ENCODE measurements around the gene GALNT9. TPM values are rescaled to one million over a fixed set of nuclear protein-coding genes. Genes with fewer than 3 reads are reported as not detected.

GALNT9 gene
- total RNA-seq, 1 experiment from 2014 or later: 2.6 TPM

DNA sequence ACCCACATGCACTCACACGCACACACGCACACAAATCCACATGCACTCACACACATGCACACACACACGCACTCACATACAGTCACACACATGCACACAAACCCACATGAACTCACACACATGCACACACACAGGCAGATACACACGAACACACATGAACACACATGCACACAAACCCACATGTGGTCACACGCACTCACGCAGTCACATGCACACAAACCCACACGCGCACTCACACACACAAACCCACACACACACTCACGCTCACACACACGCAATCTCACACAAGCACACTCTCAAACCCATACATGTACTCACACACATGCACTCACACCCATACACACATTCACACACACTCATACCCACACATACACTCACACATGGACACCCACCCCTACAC lies 61.5 kb downstream of the GALNT9 start:
- H3K9me3 ChIP-seq (ENCODE audit: control insufficient read depth in 1 of 2, insufficient read depth in 1 of 2, low read depth in 1 of 2, low read length in 2 of 2): no peaks in the 10 kb centered on the region
- no peaks in the 10 kb centered on the region for H3K79me2 ChIP-seq (ENCODE audit: insufficient read depth, low read length)
- no peak overlapping the region for H3K27ac ChIP-seq (ENCODE audit: low read depth, low read length)
- intact Hi-C loops (cut with micrococcal nuclease): no loop called here
- ChIA-PET RAD21 (ENCODE audit: low non-redundant PET in 1 of 2, low total read pairs in 2 of 2, uncharacterized antibody in 2 of 2, unreplicated experiment in 2 of 2) (no interaction called here), CTCF (no interaction called here), POLR2A (no interaction called here)
- H3K4me3 ChIP-seq (replicated peaks in 1 of 2; ENCODE audit: low read depth in 1 of 2, low read length in 2 of 2): no peak overlapping the region
- TF ChIP-seq EGR1 (IDR thresholded peaks at IDR 0.05; ENCODE audit: low read depth) (no peak), EZH2phosphoT487 (IDR thresholded peaks at IDR 0.05; ENCODE audit: borderline replicate concordance) (no peak), POLR2A (IDR thresholded peaks at IDR 0.05; ENCODE audit: borderline replicate concordance, extremely low read depth, insufficient read depth, insufficient read length) (no peak), YY1 (IDR thresholded peaks at IDR 0.05; ENCODE audit: extremely low read depth, insufficient replicate concordance, low read depth, low read length) (no peak), SP1 (IDR thresholded peaks at IDR 0.05; ENCODE audit: low read depth) (no peak), ZFX (IDR thresholded peaks at IDR 0.05) (no peak), FOSL1 (IDR thresholded peaks at IDR 0.05; ENCODE audit: low read depth) (no peak), CEBPB (IDR thresholded peaks at IDR 0.05; ENCODE audit: low read depth) (no peak), POLR2AphosphoS5 (IDR thresholded peaks at IDR 0.05; ENCODE audit: low read depth, low read length) (no peak), REST (IDR thresholded peaks at IDR 0.05; ENCODE audit: low read depth) (no peak)
- TF ChIP-seq, protein P1, sequence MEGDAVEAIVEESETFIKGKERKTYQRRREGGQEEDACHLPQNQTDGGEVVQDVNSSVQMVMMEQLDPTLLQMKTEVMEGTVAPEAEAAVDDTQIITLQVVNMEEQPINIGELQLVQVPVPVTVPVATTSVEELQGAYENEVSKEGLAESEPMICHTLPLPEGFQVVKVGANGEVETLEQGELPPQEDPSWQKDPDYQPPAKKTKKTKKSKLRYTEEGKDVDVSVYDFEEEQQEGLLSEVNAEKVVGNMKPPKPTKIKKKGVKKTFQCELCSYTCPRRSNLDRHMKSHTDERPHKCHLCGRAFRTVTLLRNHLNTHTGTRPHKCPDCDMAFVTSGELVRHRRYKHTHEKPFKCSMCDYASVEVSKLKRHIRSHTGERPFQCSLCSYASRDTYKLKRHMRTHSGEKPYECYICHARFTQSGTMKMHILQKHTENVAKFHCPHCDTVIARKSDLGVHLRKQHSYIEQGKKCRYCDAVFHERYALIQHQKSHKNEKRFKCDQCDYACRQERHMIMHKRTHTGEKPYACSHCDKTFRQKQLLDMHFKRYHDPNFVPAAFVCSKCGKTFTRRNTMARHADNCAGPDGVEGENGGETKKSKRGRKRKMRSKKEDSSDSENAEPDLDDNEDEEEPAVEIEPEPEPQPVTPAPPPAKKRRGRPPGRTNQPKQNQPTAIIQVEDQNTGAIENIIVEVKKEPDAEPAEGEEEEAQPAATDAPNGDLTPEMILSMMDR (IDR thresholded peaks at IDR 0.05 in 2 of 3, conservative IDR thresholded peaks at IDR 0.05 in 1 of 3; ENCODE audit: borderline replicate concordance in 1 of 3, insufficient read depth in 1 of 3, low read depth in 2 of 3, low read length in 2 of 3): no peak
- TF ChIP-seq, protein P2, sequence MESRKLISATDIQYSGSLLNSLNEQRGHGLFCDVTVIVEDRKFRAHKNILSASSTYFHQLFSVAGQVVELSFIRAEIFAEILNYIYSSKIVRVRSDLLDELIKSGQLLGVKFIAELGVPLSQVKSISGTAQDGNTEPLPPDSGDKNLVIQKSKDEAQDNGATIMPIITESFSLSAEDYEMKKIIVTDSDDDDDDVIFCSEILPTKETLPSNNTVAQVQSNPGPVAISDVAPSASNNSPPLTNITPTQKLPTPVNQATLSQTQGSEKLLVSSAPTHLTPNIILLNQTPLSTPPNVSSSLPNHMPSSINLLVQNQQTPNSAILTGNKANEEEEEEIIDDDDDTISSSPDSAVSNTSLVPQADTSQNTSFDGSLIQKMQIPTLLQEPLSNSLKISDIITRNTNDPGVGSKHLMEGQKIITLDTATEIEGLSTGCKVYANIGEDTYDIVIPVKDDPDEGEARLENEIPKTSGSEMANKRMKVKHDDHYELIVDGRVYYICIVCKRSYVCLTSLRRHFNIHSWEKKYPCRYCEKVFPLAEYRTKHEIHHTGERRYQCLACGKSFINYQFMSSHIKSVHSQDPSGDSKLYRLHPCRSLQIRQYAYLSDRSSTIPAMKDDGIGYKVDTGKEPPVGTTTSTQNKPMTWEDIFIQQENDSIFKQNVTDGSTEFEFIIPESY (IDR thresholded peaks at IDR 0.05; ENCODE audit: extremely low read depth, insufficient replicate concordance, low read length): no peak
- TF ChIP-seq, protein P3, sequence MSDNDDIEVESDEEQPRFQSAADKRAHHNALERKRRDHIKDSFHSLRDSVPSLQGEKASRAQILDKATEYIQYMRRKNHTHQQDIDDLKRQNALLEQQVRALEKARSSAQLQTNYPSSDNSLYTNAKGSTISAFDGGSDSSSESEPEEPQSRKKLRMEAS (IDR thresholded peaks at IDR 0.05): no peak
- no peaks in the 10 kb centered on the region for H3K9me2 ChIP-seq (ENCODE audit: insufficient read depth)
- H3K9ac ChIP-seq (ENCODE audit: low read length): no peak overlapping the region
- H4K20me1 ChIP-seq (ENCODE audit: insufficient read depth): no peaks in the 10 kb centered on the region
- no peak overlapping the region for H2AFZ ChIP-seq (ENCODE audit: low read depth, low read length, poor library complexity, severe bottlenecking)
- no peak overlapping the region for H3K4me2 ChIP-seq (ENCODE audit: low read length)
- BruUV-seq (replicated peaks): no TSS peak
- H3K4me1 ChIP-seq (ENCODE audit: control insufficient read depth in 1 of 2, insufficient read depth in 2 of 2, low read length in 2 of 2): no peaks in the 10 kb centered on the region
- DNase-seq (ENCODE audit: low read depth, low spot score) (no peak), ATAC-seq (no peak)
- H3K36me3 ChIP-seq (ENCODE audit: control insufficient read depth in 1 of 2, insufficient read depth in 2 of 2, low read length in 2 of 2): no peaks in the 10 kb centered on the region
- no peaks in the 10 kb centered on the region for H3K27me3 ChIP-seq (ENCODE audit: insufficient read depth, low read length)

All from HCT116 (cell line).